ENCODE results near the gene SALL4.

DNA sequence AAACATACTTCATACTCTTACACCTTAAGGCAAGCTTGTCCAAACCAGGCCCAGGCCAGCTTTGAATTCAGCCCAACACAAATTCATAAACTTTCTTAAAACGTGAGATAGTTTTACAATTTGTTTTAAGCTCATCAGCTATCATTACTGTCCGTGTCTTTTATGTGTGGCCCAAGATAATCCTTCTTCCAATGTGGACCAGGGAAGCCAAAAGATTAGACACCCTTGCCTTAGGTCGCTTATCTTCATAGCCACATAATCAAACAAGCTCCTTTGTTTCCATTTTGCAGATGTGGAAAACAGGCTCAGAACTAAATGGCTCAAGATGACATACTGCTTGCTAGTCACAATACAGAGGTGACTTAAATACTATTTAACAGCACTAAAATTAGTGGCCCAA, 6.0 kb downstream of the SALL4 start:
- no peak for TF ChIP-seq POU6F1 (CRISPR knock-in tag; IDR thresholded peaks at IDR 0.05; ENCODE audit: borderline replicate concordance, low read depth)
- no peak for TF ChIP-seq ZNF70 (CRISPR knock-in tag; IDR thresholded peaks at IDR 0.05)
- no peak for TF ChIP-seq PATZ1 (CRISPR knock-in tag; IDR thresholded peaks at IDR 0.05; ENCODE audit: borderline replicate concordance)
- no peak for TF ChIP-seq TCF4 (CRISPR knock-in tag; IDR thresholded peaks at IDR 0.05; ENCODE audit: borderline replicate concordance)
- no peak for TF ChIP-seq RARB (CRISPR knock-in tag; IDR thresholded peaks at IDR 0.05)
- no peak for TF ChIP-seq SNAI2 (CRISPR knock-in tag; IDR thresholded peaks at IDR 0.05)
- no peak for TF ChIP-seq CREB5 (CRISPR knock-in tag; IDR thresholded peaks at IDR 0.05; ENCODE audit: low read depth)
- TF ChIP-seq ZFP30 (CRISPR knock-in tag; IDR thresholded peaks at IDR 0.05): no peak
- no peak for TF ChIP-seq OSR1 (CRISPR knock-in tag; IDR thresholded peaks at IDR 0.05)
- no peak for TF ChIP-seq ISL1 (CRISPR knock-in tag; IDR thresholded peaks at IDR 0.05)
- no peak for TF ChIP-seq GLIS3 (CRISPR knock-in tag; IDR thresholded peaks at IDR 0.05)
- no peak for TF ChIP-seq ZC3H10 (CRISPR knock-in tag; IDR thresholded peaks at IDR 0.05)

Measured in SK-N-SH treated with all-trans-retinoic acid at 6 μM for 48 hours (cell line).